HG03439 (cell line): ENCODE results near the gene SPOCK1.

Experiments
- ATAC-seq: cut with Tn5 transposase; IDR thresholded peaks from one replicate; pipeline ENCODE4 v1.9.1; 2021; ENCODE audit warnings: mild to moderate bottlenecking, moderate library complexity; ENCODE audit not compliant: unreplicated experiment

Gene SPOCK1

GRCh38 chr5:137129886-137130680 lies 369.0 kb downstream of the SPOCK1 start:
- no peak for ATAC-seq

- ATAC-seq: no peak
These were observed 371.1 kb downstream of the SPOCK1 start for GRCh38 chr5:137128012-137128411.

- ATAC-seq: no peak
These were observed 372.3 kb downstream of the SPOCK1 start for GRCh38 chr5:137126829-137127228.

- ATAC-seq: no peak
These were observed 376.6 kb downstream of the SPOCK1 start for GRCh38 chr5:137122558-137122957.

DNA sequence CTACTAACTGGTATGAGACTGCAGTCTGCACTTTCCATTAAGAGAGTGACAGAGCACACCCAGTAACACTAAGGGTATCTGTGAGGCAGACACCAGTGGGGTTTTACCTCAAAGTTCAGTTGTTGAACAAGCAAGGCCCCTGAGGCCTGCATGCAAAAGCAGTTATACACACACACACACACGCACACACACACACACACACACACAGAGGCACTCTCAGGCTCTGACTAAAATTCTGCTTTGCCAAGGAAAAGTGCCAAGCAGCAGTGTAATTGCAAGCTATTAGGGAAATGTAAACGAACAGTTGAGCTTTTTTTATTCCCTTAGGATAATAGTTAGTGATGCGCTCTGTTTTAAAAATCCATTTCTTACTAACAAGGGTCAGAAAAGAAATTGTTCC lies 377.1 kb downstream of the SPOCK1 start:
- ATAC-seq: no peak

DNA sequence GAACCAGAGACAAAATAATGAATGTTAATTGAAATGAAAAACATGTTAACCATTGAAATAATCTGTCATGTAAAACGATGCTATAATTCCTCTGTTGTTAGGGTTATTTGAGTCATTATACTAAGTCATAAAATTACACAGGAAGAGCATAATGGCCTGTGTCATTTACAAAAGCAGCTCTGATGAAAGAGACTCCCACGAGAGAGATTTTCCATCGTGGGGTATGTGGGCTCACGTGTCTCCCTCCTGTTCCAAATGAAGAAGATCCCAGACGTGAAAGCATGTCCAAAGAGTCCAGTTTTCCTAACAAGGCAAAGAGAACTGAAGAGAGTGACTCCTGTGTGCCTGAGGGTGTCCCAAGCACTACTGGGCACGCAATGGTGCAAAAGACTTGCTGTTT lies 379.8 kb downstream of the SPOCK1 start:
- no peak for ATAC-seq

DNA sequence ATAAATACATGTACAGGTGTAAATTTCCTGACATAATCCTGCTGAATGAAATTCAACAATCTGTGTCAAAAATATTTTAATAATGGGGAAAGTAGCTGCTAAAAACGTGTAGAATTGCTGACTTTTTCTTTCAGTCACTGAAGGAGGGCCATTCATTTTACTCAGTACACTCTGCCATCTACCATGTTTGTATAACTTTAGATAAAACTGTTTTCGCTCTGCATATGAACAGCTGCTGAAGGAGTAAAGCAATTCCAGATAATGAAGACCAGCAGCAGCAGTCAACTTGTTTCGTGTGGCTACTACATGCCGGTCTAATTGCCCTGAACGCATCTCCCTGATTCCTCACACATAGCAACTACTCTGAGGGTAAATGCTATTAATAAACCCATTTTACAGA lies 380.5 kb downstream of the SPOCK1 start:
- ATAC-seq: no peak

GRCh38 chr5:137115152-137115551 lies 384.0 kb downstream of the SPOCK1 start:
- no peak for ATAC-seq

- no peak for ATAC-seq
These were observed 384.6 kb downstream of the SPOCK1 start for GRCh38 chr5:137114529-137114928.

GRCh38 chr5:137113939-137114338 lies 385.2 kb downstream of the SPOCK1 start:
- no peak for ATAC-seq

GRCh38 chr5:137113161-137113560 lies 386.0 kb downstream of the SPOCK1 start:
- ATAC-seq: no peak

DNA sequence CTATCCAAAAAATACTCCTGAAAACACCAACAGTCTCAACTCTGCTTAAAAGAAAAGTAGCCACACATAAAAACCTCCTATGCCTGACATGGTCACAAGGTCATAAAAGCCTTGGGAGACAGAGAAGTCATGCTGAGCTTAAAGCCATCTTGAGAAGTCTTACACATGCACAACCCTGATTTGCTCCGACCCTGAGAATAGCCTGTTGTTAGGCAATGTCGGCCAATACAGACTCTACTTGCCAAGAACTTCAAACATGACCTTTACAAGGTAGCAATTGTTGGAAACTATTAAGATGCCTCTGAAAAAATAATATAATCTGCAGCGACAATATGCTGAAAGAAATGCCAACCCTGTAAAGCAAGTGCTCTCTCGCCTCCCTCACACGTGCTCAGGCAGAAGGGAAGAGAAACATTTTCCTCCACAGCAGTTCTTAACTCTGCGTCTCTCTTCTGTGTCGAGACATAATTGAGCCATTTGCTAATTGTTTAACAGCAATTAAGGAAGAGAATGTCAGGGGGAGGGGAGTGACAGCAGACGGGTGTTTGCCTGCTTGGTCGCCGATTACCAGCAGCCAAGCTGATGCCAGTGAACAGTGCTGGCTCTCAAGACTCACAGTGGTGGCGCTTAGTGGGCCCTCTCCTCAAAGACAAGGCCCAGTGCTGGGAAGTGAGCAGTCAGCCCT lies 393.6 kb downstream of the SPOCK1 start:
- no peak for ATAC-seq

- ATAC-seq: no peak
These were observed 397.6 kb downstream of the SPOCK1 start for GRCh38 chr5:137101544-137101943.

DNA sequence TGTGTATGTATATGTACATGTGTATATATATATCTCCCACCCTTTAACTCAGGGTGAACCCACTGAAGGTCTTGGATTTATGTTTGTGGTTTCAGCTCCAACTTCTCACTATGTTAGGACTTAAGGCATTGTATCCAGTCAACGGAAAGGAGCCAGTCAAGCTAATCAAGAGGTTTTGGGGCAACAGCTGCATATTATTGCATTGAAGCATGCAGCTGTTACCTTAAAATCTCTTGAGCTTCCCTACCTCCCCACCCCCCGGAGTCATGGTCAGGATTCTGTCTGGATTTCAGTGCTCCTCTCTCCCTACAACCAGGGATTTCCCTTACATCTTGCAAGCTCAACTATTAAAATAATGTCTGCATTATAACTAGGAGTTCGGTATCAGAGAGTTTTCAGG lies 399.5 kb downstream of the SPOCK1 start:
- no peak for ATAC-seq

GRCh38 chr5:137098663-137099062 lies 400.5 kb downstream of the SPOCK1 start:
- ATAC-seq: no peak

GRCh38 chr5:137098238-137098637 lies 400.9 kb downstream of the SPOCK1 start:
- ATAC-seq: no peak

GRCh38 chr5:137097203-137097602 lies 401.9 kb downstream of the SPOCK1 start:
- ATAC-seq: no peak

- ATAC-seq: no peak
These were observed 402.7 kb downstream of the SPOCK1 start for GRCh38 chr5:137096149-137097103.

- ATAC-seq: no peak
These were observed 403.5 kb downstream of the SPOCK1 start for GRCh38 chr5:137095597-137095996.

DNA sequence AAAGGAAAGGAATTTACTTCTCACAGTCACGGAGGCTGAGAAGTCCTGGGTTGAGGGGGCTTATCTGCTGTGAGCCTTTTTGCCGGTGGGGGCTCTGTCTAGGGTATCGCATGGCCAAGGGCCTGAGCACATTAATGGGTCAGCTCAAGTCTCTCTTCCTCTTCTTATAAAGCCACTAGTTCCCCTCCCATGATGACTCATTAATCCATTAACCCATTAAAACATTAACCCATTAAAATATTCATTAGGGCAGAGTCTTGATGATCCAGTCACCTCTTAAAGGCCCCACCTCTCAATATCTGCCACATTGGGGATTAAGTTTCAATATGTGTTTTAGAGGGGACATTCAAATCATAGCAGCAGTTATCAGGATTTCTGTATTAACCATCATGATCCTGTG lies 406.3 kb downstream of the SPOCK1 start:
- ATAC-seq: no peak

- no peak for ATAC-seq
These were observed 407.7 kb downstream of the SPOCK1 start for GRCh38 chr5:137091472-137091871.
